ENCODE measurements around the gene CMIP.
A peak's percentile ranks its signal among the peaks of the same experiment; 100 is the strongest.
"Not testable (repeated sequence)": the region's sequence is repeated elsewhere in the genome, so short reads cannot be mapped to it uniquely, and the experiment has no call there.

The CMIP gene

GRCh38 chr16:81403208-81403600 is 41.4 kb upstream of the CMIP start:
- no peak for TF ChIP-seq CTCF (IDR thresholded peaks at IDR 0.05; ENCODE audit: low read depth, low read length, missing control alignments)
- no peak overlapping the region for H3K4me3 ChIP-seq (ENCODE audit: low read depth, low read length)
- no peak for DNase-seq (ENCODE audit: low read depth)

GRCh38 chr16:81403601-81404391 is 40.8 kb upstream of the CMIP start:
- peak; percentile 10 for DNase-seq (ENCODE audit: low read depth)
- H3K4me3 ChIP-seq (ENCODE audit: low read depth, low read length): peak overlapping the region; percentile 53
- peak; percentile 83 for TF ChIP-seq CTCF (IDR thresholded peaks at IDR 0.05; ENCODE audit: low read depth, low read length, missing control alignments)

- not testable (repeated sequence) for DNase-seq (ENCODE audit: low read depth); H3K4me3 ChIP-seq (ENCODE audit: low read depth, low read length)
These were observed 39.6 kb upstream of the CMIP start for GRCh38 chr16:81405002-81405401.

GRCh38 chr16:81405702-81406113 is 38.9 kb upstream of the CMIP start:
- no peak for TF ChIP-seq CTCF (IDR thresholded peaks at IDR 0.05; ENCODE audit: low read depth, low read length, missing control alignments)
- no peak overlapping the region for H3K4me3 ChIP-seq (ENCODE audit: low read depth, low read length)
- no peak for DNase-seq (ENCODE audit: low read depth)

DNA sequence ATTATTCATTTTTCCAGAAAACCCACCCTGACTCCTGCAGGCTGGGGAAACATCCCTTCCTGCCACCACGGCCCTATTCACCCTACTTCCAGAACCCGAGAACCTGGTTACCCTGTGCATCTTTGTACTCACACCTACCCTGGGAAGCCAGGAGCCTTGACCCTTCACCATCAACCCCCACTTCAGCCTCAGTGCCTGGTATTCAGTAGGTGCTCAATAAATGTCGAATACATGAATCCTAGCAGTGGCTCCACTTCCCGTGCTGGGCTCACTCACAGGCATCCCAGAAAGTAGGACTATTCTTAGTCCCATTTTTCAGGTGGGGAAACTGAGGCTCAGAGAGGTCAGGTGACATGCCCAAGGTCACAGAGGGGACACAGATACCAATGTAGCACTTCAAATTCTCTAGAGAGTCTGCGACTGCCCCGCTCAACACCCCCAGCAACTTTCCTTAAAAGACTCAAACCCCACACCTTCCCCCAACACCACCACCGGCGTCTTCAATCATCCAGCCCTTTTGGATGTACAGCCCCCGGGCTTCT is 36.1 kb upstream of the CMIP start:
- no peak for TF ChIP-seq CTCF (IDR thresholded peaks at IDR 0.05; ENCODE audit: low read depth, low read length, missing control alignments)
- H3K4me3 ChIP-seq (ENCODE audit: low read depth, low read length): no peak overlapping the region

GRCh38 chr16:81409016-81409556 is 35.5 kb upstream of the CMIP start:
- no peak for DNase-seq (ENCODE audit: low read depth)
- no peak for TF ChIP-seq CTCF (IDR thresholded peaks at IDR 0.05; ENCODE audit: low read depth, low read length, missing control alignments)
- no peak overlapping the region for H3K4me3 ChIP-seq (ENCODE audit: low read depth, low read length)

More for the DNA sequence above, 36.1 kb upstream of the CMIP start:
- no peak for DNase-seq (ENCODE audit: low read depth)

GRCh38 chr16:81410643-81411293 is 33.8 kb upstream of the CMIP start:
- no peak for TF ChIP-seq CTCF (IDR thresholded peaks at IDR 0.05; ENCODE audit: low read depth, low read length, missing control alignments)
- no peak overlapping the region for H3K4me3 ChIP-seq (ENCODE audit: low read depth, low read length)

More at GRCh38 chr16:81410643-81411293, 33.8 kb upstream of the CMIP start:
- no peak for DNase-seq (ENCODE audit: low read depth)

Measured in GM12864 (cell line).